HG03354 (cell line): ENCODE data around the gene AKAP6.
A peak's percentile ranks its signal among the peaks of the same experiment; 100 is the strongest.

Source experiments
- ATAC-seq: cut with Tn5 transposase; IDR thresholded peaks from one replicate; pipeline ENCODE4 v1.9.1; 2021; ENCODE audit warnings: mild to moderate bottlenecking; ENCODE audit not compliant: unreplicated experiment, poor library complexity, severe bottlenecking

AKAP6 gene

DNA sequence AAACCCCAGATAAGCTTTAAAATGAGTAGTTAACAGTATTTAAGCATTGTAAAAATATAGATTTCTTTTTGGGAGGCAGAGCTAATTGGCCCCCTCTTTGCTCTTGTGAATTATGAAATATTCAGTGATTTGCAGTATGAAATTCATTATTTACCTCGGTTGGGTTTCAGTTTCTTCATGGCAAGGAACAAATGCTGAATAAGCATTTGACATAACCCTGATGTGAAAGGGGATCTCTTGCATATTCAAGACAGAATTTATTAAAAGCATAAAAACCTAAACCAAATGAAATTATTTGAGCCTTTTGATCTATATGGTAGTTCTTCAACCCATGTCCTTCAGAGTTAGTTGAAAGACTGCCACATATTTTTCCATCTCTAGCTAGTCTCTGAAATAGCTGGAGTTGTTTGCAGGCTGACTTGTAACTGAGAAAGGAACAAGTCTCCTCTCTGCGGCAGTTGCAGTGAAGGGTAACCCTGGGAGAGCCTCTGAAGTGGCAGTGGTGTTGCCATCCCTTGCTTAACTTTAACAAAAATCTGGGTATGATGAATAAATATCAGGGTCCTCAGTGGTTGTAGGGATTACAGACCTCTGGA lies 690 bp downstream of the AKAP6 start:
- no peak for ATAC-seq

DNA sequence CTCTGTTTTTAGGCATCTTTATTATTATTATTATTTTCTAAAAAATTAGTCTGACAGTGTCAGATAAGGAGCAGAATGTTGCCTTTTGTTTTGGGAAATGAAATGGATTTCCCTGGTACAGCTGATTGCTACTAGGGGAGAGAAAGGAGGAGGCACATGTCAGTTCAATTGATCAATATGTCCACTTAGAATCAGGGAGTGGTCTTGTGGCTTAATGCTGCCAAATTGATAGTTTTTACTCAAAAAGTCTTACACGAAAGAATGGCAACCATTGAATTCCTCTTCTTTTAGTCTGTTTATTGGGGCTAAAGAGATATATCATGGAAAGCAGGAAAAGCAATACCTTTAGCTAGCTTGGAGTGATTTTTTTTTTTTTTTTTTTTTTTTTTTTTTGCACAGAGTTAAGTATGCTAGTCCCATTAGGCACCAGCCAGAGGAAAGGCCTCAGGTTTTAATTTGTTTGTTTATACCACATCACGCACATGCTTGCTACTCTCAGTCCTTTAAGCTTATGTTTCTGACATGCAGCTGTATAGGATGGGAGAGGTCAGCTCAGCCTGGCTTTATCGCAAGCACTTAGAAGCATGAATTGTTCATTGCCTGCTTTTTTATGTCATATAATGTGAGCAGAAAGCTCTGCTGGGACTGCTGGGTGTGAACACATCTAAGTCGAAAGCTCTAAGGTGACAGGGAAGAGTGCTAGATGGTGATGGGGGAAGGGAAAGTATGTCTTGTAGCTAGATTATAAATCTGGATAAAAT lies 1.4 kb downstream of the AKAP6 start:
- no peak for ATAC-seq

DNA sequence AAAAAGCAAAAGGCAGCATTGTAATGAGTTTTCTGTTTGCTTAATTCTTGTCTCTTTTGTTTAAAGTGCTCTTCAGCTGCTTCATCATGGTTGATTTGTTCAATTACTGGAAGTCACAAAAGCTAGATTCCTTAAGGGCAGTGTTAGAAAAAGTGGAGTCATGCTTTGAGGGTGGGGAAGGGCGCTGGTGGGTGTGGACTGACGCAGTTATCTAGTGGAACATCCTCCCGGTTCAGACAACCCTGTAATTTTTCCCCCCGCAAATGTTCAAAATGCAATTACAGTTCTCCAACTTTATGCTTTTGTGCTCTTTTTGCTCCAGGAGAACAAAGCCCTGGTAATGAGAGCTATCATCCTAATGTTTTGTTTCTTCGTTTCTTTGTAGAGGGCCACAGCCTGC lies 2.1 kb downstream of the AKAP6 start:
- ATAC-seq: no peak

DNA sequence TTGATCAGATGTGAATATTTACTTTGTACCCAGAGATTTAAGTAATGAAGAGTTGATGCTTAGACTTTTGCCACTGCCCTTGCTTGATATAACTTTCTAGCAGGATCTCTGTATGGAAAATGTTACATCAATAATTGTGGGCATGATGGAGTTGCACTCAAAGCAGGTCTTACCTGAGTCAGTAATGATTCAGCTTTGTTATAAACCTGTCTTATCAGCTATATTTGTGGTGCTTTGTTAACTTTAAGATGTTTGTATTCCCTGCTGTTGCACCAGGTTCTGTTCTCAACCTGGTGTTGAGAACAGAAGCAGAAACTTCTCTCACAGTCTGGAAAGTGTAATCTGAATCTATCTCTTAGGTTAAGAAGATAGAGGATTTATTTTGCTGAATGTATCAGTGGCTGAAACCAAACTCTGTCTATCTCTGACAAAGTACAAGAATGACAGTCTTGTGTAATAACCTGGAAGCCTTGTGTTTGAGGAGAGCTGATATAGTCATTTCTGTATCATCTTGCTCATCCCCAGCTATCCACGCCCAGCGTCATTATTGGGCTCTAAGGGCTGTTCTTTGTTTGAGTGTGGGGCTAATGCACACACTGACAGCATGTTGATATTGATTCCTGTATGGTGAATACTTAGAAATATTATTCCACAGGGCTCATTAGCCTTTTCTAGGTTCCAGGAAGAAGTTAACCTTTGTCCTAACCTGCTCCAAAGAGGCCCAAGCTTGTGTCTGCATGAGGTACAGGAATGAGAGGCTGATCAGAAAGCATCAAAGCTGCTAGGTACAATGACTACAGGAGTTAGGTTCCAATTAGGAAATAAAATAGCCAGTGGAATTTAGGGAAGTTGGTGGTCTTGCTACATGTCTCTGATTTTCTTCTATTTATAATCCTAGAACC lies 3.6 kb downstream of the AKAP6 start:
- no peak for ATAC-seq

DNA sequence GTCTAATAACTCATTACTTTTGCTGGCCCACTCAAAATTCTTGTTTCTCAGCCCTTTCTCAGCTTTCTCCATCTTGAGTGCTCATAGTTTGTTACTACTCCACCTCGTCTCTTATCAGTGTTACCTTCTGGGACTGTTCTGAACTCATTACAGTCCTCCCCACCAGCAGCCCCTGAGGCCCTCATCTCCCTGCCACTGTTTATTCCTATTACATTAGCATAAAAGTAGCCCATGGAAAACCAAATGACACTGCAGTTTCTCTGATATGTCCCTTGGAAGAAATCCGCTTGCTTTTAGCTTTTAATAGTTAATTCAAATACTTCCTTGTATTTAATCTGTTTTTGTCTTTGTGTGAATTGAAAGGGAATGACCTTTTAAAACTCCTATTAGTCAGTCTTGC lies 7.6 kb downstream of the AKAP6 start:
- no peak for ATAC-seq

DNA sequence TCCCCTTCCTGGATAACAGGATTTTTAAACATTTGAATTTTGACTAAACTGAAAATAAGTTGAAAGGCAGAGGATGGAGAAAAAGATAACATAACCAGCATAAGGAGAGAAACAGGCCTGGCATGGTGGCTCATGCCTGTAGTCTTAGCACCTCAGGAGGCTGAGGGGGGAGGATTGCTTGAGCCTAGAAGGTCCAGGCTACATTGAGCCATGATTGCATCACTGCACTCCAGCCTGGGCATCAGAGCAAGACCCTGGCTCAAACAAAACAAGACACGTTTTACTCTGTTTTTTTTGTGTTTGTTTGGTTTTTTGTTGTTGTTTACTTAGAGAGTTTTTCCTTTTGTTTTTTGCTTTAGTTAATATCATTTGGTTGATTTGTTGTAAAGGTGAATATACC lies 8.7 kb downstream of the AKAP6 start:
- ATAC-seq: no peak

DNA sequence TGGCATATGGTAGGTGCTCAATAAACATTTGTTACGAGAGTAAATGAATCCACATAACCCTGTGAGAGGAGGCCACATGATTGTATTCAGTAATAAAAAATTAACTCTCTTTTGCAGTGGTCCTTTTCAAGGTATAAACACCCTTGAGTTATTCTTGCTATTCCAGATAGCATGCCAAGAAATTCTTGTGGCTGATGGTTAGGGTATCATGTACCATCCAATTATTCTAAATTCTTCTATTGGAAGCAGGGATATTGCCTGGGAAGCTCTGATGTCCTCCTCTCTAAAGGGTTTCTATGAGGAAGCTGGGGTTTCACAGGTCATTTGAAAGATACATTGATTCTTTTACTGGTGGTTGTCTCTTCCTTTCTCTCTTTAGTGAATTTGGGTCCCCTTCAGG lies 10.1 kb downstream of the AKAP6 start:
- no peak for ATAC-seq

DNA sequence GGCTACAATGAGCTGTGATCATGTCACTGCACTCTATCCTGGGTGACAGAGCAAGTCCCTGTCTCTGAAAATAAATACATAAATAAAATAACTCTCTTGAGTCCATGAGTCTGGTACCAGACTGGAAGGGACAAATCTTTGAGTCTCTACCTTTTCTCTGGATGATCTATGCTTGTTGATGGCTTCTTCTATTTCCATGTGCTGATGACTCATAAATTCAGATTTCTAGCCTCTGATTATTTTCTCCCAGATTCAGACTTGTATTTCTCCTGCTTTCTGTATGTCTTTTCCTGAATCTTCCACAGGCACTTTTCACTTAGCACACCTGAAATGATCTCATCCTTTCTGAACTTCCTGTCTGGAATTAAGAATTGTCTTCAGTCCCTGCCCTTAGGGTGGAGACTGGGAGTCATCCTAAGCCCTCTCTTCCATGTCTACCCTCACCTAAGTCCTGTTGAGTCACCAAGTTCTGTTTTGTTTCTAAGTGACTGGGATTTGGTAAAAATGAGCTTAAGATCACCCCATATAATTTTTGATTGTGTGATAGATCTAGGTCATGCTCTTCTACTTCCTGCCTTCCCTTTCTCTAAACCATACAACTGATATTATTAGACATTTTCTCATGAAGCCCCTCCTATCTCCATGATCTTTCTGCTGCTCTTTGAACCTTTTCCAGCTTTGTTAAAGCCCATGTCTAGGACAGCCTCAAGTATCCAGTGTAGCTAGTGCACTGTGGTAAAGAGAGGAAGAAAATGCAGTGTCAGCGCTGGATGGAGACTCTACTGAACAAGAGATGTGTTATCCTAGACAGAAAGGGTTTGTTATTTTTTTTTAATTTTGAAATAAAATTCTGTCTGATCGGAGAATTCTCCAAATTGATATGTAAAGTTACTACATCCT lies 13.1 kb downstream of the AKAP6 start:
- ATAC-seq: no peak

DNA sequence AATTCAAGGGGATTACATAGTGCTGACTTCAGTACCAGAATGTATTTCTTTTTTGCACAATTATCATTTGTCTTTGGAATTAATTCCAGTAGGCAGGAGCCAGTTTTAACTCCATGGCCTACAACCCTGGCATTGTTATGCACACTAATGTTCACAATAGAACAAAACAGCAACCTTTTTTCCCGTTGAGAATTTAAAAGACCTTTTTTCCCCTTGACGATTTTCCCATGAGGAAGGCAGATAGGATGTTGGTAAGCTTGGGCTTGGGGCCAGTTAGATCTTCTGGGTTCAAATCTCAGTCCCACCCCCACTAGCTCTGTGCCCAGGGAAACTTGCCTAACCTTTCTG lies 13.7 kb downstream of the AKAP6 start:
- ATAC-seq: no peak

DNA sequence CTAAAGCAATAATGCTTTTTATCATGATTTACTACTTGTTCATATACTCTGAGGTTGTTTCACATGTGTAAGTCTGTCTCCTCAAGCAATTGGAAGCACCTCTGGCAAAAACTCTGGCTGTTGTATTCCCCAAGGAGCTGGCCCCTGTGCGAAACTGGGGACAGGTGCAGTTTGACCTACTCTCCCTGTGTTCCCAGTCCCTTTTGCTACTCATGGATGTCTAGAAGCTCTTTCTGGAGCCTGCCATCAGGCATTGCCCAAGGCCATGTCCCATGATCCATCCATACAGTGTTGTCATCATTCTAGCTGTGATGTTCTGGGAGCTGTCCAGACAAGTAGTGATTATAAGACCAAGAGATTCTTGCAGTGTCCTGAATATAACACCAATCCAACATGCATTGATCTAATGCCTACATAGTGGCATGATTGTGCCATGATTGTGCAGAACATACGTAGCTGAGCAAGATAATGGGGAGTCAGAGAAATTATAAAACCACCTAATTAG lies 14.9 kb downstream of the AKAP6 start:
- ATAC-seq: no peak

DNA sequence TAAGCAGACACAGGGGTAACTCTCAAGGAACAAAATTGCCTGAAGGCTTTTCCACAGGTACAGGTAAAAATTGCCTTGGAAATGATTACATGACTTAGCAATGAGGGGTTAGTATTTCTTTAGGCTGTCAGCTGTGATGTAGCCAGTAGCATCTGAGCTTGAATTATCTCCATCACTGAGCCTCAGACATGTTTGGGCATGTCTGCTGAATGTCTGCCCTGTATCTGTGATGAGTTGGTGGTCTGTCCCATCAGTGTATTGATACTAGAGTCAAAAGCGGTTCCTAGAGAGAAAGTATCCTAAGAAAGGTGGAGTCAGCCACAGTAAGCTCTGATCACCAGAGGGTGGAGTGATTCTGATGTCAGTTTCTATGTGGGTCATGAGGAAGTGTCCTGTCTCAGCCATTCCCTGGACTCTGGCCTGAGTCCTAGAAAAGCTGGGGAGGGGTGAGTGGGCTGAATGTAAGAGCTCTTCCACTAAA lies 16.3 kb downstream of the AKAP6 start:
- no peak for ATAC-seq

DNA sequence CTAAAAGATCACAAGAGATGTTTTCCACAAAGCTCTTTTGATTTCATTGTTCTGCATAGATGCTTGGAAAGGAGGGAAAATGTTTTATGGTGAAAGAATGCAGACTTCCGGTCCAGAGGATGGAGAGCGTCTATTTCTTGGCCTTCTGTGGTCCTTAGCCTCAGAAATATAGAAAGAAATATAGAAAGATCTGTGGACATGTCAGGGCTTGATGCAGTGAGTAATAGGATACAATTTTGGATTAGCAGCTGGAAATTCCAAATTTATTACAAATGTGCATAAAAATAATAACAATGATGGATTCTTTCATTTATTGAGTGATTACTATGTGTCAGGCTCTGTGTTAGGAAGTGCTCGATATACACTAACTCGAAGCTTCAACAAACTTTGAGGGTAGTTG lies 20.2 kb downstream of the AKAP6 start:
- ATAC-seq: no peak

DNA sequence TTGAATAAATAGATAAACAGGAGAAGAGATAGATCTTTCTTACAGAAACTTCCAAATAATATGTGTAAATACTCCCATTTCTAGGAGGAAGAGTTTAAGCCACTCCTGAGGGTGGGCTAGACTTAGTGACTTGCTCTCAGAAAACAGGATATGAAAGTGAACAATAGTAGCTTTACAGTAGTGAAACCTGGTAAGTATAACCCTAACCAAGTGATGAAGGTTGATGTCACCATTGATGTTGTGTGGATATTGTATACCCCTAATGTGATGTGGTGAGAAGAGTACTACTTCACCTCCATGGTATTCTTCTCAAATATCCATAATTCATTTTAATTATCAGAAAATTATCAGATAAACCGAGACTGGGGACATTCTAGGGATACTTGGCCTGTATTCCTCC lies 20.9 kb downstream of the AKAP6 start:
- ATAC-seq: peak; percentile 100

DNA sequence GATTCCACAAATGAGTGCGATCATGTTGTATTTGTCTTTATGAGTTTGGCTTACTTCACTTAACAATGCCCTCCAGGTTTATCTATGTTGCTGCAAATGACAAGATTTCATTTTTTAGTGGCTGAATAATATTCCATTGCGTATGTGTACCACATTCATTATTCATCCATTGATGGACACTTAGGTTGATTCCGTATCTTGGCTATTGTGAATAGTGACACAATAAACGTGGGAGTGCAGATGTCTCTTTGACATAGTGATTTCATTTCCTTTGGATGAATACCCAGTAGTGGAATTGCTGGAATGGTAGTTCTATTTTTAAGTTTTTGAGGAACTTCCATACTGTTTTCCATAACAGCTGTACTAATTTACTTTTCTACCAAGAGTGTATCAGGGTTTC lies 23.5 kb downstream of the AKAP6 start:
- ATAC-seq: no peak

DNA sequence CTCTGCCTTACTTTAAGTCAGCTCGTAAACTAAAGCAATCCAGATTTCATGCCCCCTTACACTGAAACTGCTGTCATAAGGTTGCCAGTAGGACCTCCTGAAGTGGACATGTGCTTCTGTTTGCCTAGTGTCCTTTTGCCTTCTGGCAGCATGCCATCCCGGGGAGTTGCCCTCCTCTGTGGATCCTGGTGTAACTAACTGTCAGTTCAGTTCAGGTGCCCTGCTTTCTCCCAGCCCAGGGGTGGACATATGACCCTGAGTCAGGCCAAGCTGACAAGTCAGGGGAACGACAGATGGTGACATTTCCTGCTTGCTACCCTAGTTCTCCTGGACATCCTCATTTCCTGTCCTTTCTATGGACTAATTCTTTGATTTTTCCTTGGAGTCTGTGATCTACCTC lies 25.6 kb downstream of the AKAP6 start:
- ATAC-seq: no peak

DNA sequence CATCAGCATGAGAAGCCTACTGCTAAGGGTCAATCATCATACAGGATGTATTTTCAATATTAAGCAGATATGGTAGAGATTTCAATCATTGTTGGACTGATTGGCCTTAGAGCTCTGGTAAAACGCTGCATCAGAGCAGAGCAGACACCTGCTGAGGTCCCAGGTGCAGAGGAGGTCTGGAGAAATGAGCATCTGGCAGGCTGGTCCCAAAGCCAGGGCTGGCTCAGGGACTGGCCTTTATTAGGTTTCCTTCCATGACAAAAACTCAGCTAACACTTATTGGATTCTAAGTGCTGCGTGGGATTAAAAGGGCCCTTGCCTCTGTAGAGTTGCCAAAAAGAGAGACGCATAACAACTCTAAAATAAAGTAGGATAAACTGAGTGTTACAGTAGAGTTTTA lies 29.7 kb downstream of the AKAP6 start:
- no peak for ATAC-seq

DNA sequence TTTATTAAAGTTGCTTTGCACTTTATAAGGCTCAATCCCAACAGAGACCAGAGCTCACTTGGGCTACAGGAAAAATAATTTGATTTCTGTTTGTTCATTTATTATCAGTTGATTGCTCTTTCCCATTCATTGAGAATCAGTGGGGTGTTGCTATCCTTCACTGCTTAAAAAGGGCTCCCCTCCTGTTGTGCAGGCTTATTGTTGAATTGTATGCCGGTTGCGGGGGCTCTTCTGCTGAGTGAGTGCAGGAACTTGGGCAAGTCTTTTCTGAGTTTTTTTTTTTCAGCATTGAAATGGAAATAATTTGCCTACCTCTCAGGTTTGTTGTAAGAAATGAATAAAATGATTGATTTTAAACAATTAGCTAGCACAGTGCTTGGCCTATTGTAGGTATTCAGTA lies 32.6 kb downstream of the AKAP6 start:
- no peak for ATAC-seq

DNA sequence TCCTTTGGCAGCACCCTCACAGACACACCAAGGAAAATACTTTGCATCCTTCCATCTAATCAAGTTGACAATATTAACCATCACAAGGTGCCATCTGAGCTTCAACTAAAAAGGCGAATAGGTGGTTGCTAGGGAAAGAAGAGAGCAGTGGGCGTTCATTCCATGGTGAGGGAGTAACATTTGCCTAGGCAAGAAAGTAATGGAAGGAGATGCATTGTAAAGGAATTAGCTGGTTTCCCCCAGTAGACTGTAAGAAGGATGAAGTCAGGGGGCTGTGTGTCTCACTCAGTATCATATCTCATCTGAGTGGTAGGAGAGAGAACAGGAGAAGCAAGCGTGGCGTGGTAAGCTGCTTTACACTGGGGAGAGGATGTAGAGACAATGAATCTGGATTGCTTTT lies 34.7 kb downstream of the AKAP6 start:
- ATAC-seq: no peak

DNA sequence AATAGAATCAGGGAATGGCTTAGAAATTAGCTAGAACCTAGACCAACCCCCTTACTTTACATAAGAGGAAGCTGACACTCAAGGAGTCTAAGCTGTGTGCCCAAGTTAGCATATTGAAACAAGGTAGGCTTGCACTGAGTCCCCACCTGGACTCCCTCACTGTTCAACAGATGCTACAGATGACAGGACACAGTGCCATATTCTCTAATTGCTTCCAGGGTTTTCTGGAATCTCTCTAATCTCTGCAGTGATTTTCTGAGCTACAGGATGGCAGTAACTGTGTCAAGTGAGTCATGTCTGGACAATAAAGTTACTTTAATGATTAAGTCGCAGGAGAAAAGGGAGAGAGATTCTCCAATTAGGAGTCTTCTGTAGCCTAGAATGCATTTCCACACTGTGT lies 35.8 kb downstream of the AKAP6 start:
- ATAC-seq: no peak
